Ramos (cell line): Measurements from ENCODE around the gene RNF223.

Experiments
- in situ Hi-C: fragments of 300-500 bp; cut with MboI; formaldehyde crosslinking; loops from one replicate; pipeline ENCODE4 v1.14.3; 2022; ENCODE audit warnings: low sequenced_read_pairs; ENCODE audit not compliant: unreplicated experiment

Gene RNF223

GRCh38 chr1:1073743-1074587 lies at the start of gene RNF223:
RNF223 (minus strand) TSS chr1:1074306; CDS start chr1:1072566, 1,740 bp downstream.
- in situ Hi-C loops: no loop called here

GRCh38 chr1:1122981-1123480 lies 48.9 kb upstream of the RNF223 start:
- in situ Hi-C loops: no loop called here

GRCh38 chr1:1122078-1122811 lies 48.1 kb upstream of the RNF223 start:
- in situ Hi-C loops: no loop called here

GRCh38 chr1:1121611-1122077 lies 47.5 kb upstream of the RNF223 start:
- in situ Hi-C loops: no loop called here

- in situ Hi-C loops: no loop called here
Measured at GRCh38 chr1:1120866-1121591, 46.9 kb upstream of the RNF223 start.

- in situ Hi-C loops: no loop called here
Measured at GRCh38 chr1:1120096-1120495, 46.0 kb upstream of the RNF223 start.

- in situ Hi-C loops: loop anchor here (10.0 kb wide), 1 partner anchor 115 kb away; the partner anchor contains the start of genes B3GALT6 and SDF4
Measured at GRCh38 chr1:1119272-1119890, 45.3 kb upstream of the RNF223 start.

- in situ Hi-C loops: loop anchor here (10.0 kb wide), 1 partner anchor 116 kb away; the partner anchor contains the start of genes B3GALT6 and SDF4
Measured at GRCh38 chr1:1118876-1119220, 44.7 kb upstream of the RNF223 start.

GRCh38 chr1:1118011-1118875 lies 44.1 kb upstream of the RNF223 start:
- in situ Hi-C loops: loop anchor here (10.0 kb wide), 1 partner anchor 117 kb away; the partner anchor contains the start of genes B3GALT6 and SDF4

- in situ Hi-C loops: loop anchor here (10.0 kb wide), 1 partner anchor 117 kb away; the partner anchor contains the start of genes B3GALT6 and SDF4
Measured at GRCh38 chr1:1117469-1117831, 43.3 kb upstream of the RNF223 start.

- in situ Hi-C loops: loop anchor here (10.0 kb wide), 1 partner anchor 118 kb away; the partner anchor contains the start of genes B3GALT6 and SDF4
Measured at GRCh38 chr1:1116701-1117468, 42.8 kb upstream of the RNF223 start.

GRCh38 chr1:1115786-1116700 lies 41.9 kb upstream of the RNF223 start, which contains the start of gene C1orf159:
C1orf159 (minus strand) TSS chr1:1116089; CDS start chr1:1091543, 24,546 bp downstream.
- in situ Hi-C loops: loop anchor here (10.0 kb wide), 1 partner anchor 119 kb away; the partner anchor contains the start of genes B3GALT6 and SDF4

- in situ Hi-C loops: loop anchor here (10.0 kb wide), 1 partner anchor 120 kb away; the partner anchor contains the start of genes B3GALT6 and SDF4
Measured at GRCh38 chr1:1115136-1115785, 41.2 kb upstream of the RNF223 start.

- in situ Hi-C loops: loop anchor here (5.0 to 10.0 kb wide), 2 partner anchors 62 to 120 kb away; partner anchors contain the start of genes B3GALT6 and SDF4
Measured at GRCh38 chr1:1114431-1114830, 40.3 kb upstream of the RNF223 start.

GRCh38 chr1:1112237-1112985 lies 38.3 kb upstream of the RNF223 start:
- in situ Hi-C loops: loop anchor here (5.0 to 10.0 kb wide), 2 partner anchors 60 to 122 kb away; partner anchors contain the start of genes B3GALT6 and SDF4
